ENCODE measurements around the gene SLC6A13.
A peak's percentile ranks its signal among the peaks of the same experiment; 100 is the strongest.
"Not testable (repeated sequence)": the region's sequence is repeated elsewhere in the genome, so short reads cannot be mapped to it uniquely, and the experiment has no call there.

The SLC6A13 gene

GRCh38 chr12:232731-233614 lies 29.7 kb downstream of the SLC6A13 start:
- DNase-seq, result no peak

DNA sequence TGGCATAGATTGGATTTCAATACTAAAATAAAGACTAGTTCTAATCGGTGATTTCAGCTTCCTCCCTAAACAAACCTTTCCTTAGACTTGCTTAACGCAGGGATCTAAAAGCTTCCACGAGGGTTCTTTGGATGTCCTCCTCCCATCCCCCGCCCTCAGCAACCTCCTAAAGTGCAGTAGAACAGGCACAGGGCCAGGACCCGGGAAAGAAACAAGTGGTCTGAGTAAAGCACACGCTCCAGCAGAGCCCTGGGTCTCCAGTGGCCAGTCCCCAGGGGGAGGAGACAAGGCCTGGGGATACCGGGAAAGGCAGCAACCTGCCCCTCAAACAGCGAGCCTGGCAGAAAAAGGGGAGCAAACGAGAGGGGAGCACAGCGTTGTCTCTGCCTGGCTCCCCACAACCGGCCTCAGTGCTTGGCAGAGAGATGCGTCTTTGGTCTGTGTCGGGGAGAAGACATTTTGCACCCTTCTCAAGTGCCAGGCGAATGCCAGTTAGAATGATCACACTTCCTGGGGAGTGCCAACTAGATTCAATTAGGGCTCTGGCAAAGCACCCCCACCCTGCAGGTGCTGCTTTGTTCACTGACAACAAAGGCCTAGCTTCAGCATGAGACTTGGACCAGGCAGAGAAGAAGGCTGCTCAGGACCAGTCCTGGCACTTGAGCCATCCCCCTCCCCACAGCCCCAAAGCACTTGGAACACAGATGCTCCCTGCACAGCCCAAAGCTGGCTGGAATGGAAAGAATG lies 31.5 kb downstream of the SLC6A13 start:
- DNase-seq, result no peak

GRCh38 chr12:229441-230191 lies 33.0 kb downstream of the SLC6A13 start:
- no peak for DNase-seq

- DNase-seq, result no peak
Observed at GRCh38 chr12:228846-229200, 33.8 kb downstream of the SLC6A13 start.

DNA sequence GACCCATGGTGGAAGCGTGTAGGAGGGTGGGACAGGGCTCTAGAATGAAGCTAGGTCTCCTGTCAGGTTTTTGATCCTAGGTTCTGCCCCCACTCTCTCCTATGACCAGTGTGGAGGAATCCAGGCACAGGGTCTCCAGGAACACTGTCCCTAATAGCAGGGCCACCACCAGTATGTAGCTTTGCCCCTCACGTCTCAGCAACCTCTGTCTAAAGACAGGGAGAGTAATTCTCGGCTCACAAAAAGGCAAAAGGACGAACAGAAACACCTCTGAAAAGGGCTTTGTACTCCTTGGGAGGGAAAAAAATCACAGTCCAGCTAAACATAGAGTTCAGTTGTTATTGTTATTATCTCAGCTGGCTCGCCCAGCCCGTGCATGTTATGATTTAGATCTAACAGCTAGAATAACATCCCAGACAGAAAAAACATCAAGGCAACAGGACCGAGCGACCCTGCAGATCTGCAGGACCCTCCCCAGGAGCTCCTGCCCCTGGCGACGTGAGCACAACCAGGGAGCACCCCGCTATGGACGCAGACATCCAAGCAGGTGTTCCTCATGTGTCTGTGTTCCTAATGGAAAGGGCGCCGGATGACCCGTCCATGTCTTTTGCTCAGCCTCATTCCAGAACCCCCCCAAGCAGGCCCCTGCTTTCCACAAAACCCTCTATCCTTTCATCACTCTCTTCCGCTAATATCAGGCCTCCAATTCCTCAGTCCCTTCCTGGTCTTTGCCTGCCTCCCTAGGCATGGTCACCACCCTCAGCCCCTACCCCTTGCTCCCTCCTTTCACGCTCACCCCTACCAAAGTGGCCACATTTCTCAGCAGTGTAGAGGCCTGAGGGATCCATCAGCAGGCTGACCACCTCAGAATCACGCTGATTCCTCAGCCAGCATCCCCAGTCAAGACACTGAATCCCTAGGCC lies 34.5 kb downstream of the SLC6A13 start:
- DNase-seq, result no peak

DNA sequence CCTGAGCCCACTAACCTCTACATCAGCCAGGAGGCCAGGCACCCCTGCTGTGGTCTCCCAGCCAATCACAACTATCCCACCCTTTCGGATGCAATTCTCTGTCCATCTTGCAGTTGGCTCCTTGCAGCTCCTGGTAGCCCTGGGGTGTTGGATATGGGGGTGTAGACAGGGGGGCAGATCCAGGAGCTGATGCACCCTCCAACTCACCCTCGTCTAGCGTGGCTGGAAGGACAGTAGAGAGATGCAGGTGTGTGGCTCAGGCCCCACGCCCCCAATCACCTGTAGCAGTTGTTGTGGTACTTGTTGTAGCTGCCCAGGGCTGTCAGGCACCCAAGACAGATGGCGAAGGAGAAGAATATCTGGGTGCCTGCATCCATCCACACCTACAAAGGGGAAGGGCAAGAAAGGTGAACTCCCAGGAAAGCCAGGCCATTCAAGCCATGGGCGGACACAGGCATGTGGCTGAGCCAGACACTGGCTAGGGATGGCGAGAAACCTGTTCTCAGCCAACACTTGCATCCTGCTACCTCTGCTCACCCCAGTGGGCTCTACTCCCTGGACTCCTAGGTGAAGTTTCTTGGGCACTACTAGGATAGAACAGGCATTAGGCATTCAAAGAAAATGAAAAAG lies 35.2 kb downstream of the SLC6A13 start:
- DNase-seq, result no peak

- no peak for DNase-seq
Observed at GRCh38 chr12:226401-226800, 36.2 kb downstream of the SLC6A13 start.

GRCh38 chr12:225012-225411 lies 37.6 kb downstream of the SLC6A13 start:
- DNase-seq, result no peak

- DNase-seq, result no peak
Observed at GRCh38 chr12:224330-224729, 38.3 kb downstream of the SLC6A13 start.

DNA sequence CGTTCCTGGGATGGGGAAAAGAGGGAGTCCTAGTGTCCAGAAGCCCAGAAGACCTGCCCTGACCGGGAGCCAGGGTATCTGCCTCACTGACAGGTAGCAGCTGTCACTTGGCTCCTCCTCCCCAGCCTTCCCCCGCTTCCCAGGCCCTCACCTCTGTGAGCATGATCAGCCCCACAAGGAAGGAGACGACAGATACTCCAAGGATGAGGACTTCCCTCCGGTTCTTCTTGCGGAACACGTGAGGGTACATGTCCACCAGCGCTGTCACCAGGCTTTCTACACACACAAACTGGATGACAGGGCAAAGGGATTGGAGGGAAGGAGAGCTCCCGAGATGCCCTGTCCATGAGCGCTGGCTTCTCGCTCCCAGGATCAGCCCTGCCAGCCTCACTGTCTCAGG lies 38.8 kb downstream of the SLC6A13 start:
- no peak for DNase-seq

- DNase-seq, result no peak
Observed at GRCh38 chr12:221736-222135, 40.9 kb downstream of the SLC6A13 start.

- no peak for DNase-seq
Observed at GRCh38 chr12:220946-221550, 41.6 kb downstream of the SLC6A13 start.

DNA sequence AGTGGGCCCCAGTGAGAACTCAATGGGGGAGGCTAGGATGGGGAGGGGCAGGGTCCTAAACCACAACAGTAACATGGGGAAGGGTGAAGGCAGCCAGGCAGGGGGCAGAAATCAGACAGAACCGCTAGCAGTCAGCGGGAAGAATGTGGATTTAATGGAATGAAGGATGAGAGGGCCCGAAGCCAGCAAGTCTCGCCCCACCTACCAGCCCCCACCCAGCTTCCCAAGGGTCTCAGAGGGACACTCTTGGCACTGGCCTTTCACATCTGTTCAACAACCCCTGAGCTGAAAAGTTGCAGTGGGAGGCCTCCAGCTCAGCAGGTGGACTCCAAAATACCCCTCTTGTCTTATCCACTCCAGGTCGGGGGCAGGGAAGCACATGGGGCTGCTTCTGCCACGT lies 42.1 kb downstream of the SLC6A13 start:
- DNase-seq, result no peak

GRCh38 chr12:219891-220352 lies 42.7 kb downstream of the SLC6A13 start:
- peak; percentile 6 for DNase-seq

DNA sequence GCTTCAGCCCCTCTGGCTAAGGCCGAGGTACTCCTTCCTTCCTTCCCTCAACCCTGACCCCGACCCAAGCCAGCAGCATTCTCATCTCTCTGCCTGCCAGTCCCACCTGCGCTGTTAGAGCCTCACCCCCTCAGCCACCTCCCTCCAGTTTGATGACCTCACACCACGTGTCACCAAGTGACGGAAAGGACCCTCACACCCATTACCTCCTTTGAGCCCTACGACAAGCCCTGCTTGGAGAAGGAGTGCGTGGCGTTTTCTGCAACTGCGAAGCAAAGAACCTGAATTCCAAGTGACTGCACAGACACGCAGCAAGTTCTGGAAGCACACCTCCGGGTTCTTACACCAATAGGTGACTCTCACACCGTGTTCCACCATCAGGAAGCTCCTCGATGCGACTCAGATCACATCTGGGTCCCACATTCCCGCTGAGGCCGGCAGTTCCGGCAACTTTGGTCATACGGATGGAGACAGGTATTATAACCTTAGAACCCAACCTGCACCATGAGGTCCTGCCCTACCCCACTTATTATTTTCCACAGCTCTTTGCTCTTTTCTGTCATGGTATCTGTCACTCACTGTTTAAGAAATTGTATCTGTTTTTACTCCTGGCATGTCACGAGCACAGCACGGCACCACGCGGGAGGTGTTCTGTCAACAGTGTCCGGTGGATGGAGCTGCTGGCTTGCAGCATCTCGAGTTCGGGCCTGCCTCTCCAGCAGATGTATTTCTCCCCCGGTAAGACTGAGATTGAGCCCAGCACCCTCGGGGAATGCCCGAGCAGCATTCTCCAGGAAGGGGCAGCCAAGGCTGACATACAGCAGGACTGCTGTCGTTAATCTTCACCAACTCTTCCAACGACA lies 43.7 kb downstream of the SLC6A13 start:
- no peak for DNase-seq

- DNase-seq, result no peak
Observed at GRCh38 chr12:218221-218620, 44.4 kb downstream of the SLC6A13 start.

- DNase-seq, result not testable (repeated sequence)
Observed at GRCh38 chr12:217029-217428, 45.6 kb downstream of the SLC6A13 start.

DNA sequence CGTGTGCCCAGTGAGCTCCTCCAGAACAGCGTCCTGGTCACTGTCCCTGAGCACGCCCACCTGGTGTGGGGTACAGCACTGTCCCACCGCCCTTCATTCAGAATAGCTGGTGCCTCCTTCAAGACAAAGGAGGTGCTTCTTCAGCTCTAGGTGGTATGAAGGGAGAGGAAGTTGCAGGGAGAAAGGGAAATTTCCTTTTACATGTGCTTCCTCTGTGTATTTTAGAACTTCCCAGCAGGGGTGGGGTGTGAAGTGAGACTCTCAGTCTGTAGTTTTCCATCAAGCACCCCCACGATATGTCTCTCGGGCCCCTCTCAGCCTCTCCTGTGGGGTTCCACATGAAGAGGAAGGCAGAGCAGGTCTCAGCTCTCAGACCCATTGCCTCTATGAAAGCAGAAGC lies 47.5 kb downstream of the SLC6A13 start:
- DNase-seq, result no peak

DNA sequence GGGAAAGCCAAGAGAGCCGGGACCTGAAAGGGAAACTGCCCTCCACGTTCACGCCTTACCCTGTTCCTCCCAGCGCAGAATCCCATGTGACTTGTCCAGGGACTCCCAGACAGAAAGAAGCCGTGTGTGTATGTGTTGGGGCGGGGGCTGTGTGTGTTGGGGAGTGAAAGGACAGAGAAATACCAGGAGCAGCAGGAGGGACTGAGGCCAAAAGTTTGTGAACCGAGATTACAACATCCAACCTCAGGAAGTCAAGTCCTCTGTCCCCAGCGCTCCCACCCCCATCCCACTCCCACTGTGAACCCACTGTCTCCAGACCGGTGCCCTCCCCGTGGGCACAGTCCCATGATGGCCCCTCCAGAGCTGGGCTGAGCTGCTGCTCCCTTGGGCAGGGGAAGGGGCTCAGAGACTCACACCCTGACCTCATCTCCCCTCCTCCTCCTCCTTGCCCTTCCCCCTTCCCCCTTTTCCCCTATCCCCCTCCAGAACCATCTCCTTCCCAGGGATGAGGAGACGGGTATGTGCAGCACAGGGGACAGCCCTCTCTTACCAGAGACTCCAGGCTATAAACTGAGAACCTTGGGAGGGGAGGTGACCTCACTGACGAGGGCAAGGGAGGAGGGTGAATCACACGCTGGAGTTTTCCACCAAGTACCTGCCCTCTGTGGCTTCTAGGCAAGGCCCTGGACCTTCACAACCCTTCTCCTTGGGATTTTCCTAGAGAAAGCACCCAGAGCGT lies 48.5 kb downstream of the SLC6A13 start, which contains the start of gene SLC6A12:
Gene SLC6A12, minus strand, starts transcription at position 155 of the 739 bp plus-strand sequence. CDS start 4,171 bp downstream, outside the sequence.
- no peak for DNase-seq

All from DMS79 treated with DMSO at 0.1 percent for 48 hours (cell line).